GM19035 (cell line): ENCODE measurements around the gene JAGN1.
"Not testable (repeated sequence)": the region's sequence is repeated elsewhere in the genome, so short reads cannot be mapped to it uniquely, and the experiment has no call there.

Experiments used
- ATAC-seq: cut with Tn5 transposase; IDR thresholded peaks from one replicate; pipeline ENCODE4 v1.9.1; 2021; ENCODE audit not compliant: unreplicated experiment

The JAGN1 gene

GRCh38 chr3:9890249-9891071 is at the start of gene JAGN1:
JAGN1 (plus strand) TSS chr3:9890610; CDS start chr3:9890723, 113 bp downstream.
- peak; percentile 92 for ATAC-seq

- ATAC-seq: no peak
These were observed 49.4 kb upstream of the JAGN1 start for GRCh38 chr3:9841015-9841414.

- ATAC-seq: peak; percentile 97
These were observed 46.5 kb upstream of the JAGN1 start, which contains the start of gene RPUSD3 for GRCh38 chr3:9843715-9844438. RPUSD3 (minus strand) TSS chr3:9844008; CDS start chr3:9843990, 18 bp downstream.

GRCh38 chr3:9846231-9846630 is 44.2 kb upstream of the JAGN1 start:
- ATAC-seq: no peak

DNA sequence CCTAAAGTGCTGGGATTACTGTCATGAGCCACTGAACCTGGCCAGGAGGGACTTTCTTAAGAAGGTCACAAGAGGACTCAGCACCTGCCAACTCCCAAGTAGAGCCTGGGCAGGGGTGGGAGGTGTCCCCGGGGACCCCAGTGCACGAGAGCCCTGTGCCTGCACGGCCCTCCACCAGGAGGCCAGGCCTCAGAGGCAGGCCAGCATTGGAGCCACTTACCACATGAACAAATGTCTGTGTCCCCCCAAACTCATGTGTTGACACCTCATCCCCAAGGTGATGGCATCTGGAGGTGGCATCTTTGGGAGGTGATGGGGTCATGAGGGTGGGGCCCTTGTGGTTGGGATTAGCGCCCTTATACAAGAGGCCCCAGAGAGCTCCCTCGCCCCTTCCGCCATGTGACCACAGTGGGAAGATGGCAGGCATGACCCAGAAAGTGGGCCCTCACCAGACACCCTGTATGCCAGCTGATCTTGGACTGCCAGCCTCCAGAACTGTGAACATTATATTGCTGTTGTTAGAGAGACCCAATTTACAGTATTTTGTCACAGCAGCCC is 43.4 kb upstream of the JAGN1 start:
- ATAC-seq: no peak

DNA sequence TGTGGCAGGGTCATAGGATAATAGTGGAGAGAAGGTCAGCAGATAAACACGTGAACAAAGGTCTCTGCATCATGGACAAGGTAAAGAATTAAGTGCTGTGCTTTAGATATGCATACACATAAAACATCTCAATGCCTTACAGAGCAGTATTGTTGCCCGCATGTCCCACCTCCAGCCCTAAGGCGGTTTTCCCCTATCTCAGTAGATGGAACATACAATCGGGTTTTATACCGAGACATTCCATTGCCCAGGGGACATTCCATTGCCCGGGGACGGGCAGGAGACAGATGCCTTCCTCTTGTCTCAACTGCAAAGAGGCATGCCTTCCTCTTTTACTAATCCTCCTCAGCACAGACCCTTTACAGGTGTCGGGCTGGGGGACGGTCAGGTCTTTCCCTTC is 42.5 kb upstream of the JAGN1 start:
- ATAC-seq: not testable (repeated sequence)

- ATAC-seq: not testable (repeated sequence)
These were observed 41.5 kb upstream of the JAGN1 start for GRCh38 chr3:9848860-9849259.

DNA sequence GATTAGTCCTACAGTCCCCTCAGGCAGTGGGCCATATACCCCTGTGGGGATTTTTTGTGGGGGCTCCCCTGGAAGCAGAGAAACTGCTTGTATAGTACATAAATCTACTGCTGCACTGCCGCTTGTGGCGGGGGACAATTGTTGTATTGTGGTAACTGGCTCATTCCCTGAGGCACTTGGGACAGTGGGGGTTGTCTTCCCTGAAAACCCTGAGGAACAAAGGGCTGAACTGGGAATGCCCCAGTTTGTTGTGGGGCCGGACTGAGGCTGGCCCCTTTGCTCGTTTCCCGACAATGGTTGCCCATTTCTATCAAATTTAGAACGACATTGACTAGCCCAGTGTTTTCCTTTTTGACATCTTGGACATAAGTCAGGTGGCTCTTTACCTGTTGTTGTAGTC is 39.0 kb upstream of the JAGN1 start:
- not testable (repeated sequence) for ATAC-seq

DNA sequence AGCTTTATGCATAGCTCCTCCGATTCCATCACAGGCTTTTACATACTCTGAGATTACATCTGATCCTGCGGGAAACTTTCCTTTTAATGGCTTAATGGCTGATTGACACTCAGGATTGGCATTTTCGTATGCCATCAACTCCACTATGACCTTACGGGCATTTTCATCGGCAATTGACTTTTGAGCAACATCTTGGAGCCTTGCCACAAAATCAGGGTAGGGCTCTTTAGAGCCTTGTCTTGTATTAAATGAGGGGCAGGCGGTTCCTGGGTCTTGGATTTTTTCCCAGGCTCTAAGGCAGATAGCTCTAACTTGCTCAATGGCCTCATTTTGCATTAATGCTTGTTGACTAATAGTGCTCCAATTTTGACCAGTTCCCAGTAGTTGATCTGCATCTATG is 38.5 kb upstream of the JAGN1 start:
- ATAC-seq: not testable (repeated sequence)

GRCh38 chr3:9852528-9852927 is 37.9 kb upstream of the JAGN1 start:
- no peak for ATAC-seq

GRCh38 chr3:9854291-9854940 is 36.0 kb upstream of the JAGN1 start:
- not testable (repeated sequence) for ATAC-seq

- ATAC-seq: no peak
These were observed 34.8 kb upstream of the JAGN1 start for GRCh38 chr3:9855594-9855993.

GRCh38 chr3:9859530-9860025 is 30.8 kb upstream of the JAGN1 start:
- no peak for ATAC-seq

DNA sequence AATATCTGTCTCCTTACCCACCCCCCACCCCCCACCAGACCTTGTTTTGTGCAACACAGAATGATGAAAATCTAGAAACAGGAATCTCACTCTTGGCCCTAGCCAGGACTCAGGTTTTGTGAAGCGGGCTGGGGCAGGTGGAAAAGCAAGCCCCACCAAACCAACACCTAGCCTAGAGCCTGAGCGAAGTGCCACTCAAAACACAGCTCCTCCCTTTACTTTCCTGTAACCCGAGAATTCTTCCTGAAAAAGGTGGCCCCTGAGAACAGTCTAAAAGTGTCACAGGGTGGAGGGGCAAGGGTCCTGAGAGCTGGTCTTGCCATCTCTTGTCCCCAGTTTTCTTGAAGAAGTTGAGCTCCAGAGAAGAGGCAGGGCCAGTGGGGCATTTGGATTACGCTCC is 29.2 kb upstream of the JAGN1 start:
- ATAC-seq: no peak

GRCh38 chr3:9861626-9862130 is 28.7 kb upstream of the JAGN1 start:
- ATAC-seq: no peak

- no peak for ATAC-seq
These were observed 27.9 kb upstream of the JAGN1 start for GRCh38 chr3:9862391-9863057.

GRCh38 chr3:9863058-9863772 is 27.2 kb upstream of the JAGN1 start:
- no peak for ATAC-seq

GRCh38 chr3:9864200-9864927 is 26.0 kb upstream of the JAGN1 start:
- no peak for ATAC-seq

GRCh38 chr3:9865125-9865637 is 25.2 kb upstream of the JAGN1 start:
- not testable (repeated sequence) for ATAC-seq
